Stimulated activated CD8-positive, alpha-beta memory T cell treated with anti-CD3 and anti-CD28 coated beads, Interleukin-15, amount 100 ng/mL, for 4 hours (primary cell): ENCODE data around the gene SUCLG2.
"Not testable (repeated sequence)": the region's sequence is repeated elsewhere in the genome, so short reads cannot be mapped to it uniquely, and the experiment has no call there.

ENCODE experiments used
- DNase-seq, 2 donors: peaks; one replicate each; pipeline ENCODE4 v3.0.0-alpha.2; 2020; ENCODE audit warnings: low read depth in 2 of 2

SUCLG2 gene

DNA sequence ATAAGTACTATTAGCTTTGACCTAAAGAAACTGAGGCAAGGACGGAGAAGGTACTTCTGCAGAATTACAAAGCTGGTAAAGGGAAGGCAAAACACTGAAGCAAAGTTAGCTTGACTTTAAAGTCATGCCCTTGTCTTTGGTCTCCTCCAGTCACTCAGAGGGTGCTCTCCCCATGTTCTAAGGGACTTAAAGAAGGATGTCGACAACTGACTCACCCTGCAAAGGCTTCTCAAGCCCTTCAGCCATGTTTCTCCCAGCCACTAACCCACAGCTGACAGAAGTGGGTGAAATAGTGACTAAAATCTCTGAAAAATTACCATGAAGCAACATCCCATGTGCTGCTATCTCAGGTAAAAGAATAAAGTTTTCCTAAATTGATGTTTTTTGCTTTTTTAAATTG is 46.4 kb downstream of the SUCLG2 start:
- no peak for DNase-seq

DNA sequence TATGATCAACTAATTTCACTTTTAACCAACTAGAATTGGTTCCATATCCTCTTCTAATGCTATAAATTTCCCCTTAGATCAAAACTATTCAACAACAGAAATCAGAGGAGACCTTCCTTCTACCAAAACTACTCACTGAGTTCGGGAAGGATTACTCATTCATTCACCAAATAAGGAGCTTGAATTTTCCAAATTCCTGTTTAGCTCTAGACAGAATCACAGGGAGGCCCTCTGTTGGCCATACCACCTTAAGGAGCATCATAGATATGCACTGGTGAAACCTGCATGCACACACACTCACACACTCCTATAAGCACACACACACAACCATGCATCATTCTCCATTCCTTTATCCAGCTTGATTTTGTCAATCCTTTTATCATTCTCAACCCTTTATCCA is 49.0 kb downstream of the SUCLG2 start:
- DNase-seq = no peak

DNA sequence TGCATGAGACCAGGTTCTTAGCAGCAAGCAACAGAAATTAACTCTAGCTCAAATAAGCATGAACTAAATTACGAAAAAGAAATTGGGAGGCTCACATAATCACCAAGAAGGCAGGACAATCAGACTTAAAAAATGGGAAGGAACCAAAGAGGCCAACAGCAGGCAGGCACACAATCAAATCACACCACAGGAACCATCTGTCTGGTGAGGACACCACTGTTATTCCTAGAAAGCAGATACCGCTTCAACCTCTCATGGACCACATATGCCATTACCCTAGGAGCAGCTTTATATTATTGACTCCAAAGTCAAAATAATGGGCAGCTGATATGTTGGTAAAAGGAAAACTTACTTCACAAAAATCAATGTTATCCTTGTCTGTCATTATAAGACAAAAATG is 51.6 kb downstream of the SUCLG2 start:
- no peak for DNase-seq

DNA sequence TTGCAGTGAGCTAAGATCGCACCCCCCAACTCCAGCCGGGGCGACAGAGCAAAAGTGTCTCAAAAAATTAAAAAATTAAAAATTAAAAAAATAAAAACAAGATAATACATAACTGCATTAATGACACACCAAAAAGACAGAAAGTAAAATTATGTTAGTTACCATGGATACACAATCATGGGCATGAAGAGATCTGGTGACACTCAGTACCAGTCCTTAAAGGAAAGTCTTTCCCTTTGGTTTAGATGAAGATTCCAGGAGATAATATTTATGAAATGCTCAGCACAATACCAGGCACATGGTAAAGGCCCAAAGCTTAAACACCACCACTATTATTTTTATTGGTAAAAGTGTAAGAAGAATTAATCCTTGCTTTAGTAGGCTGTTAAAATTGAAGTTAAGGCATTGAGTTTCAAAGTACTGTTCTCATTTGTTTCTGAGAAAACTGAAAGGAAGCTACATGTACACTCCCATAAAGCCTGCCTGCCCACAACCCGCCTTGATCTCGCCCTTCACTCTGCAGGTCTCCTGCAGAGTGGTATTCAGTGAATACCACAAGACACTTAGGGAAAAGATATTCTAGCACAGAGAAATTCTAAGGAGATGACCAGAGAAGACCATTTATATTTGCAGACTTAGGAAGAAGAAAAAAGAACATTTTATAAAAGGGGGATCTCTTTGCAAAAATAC is 52.3 kb downstream of the SUCLG2 start:
- no peak for DNase-seq

DNA sequence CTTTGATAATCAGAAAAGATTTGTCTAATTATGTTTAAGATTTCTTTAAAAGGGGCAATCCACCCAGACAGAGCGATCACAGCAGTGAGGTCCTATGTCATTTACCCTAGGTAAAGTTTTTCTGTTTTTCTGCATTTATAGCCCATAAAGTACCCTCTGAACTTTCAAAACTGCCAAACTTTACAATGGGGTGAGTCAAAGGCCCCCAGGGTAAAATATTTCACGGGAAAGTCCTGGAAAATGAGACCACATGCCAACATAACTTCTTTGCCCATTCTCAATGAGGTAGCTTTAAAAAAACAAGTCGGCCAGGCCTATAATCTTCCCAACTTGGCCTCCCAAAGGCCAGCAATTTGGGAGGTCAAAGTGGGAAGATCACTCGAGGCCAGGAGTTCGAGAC is 53.0 kb downstream of the SUCLG2 start:
- no peak for DNase-seq

DNA sequence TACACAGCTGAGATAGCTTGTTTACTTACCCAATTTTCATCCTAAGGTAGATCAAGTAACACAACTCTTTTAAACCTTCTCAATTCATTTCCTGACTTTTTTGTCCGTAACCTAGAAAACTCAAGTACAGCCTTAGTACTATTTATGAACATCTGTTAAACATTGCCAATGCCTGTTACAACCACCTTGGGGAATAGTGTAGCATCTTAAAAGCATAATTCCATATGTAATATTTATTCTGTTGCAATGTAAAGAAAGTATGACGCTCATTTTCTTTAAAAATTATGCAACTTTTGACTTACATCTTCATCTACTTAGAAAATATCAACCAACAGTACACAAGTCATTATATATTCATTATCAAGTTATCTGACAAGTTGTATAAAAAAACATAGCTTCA is 54.6 kb downstream of the SUCLG2 start:
- DNase-seq = no peak

DNA sequence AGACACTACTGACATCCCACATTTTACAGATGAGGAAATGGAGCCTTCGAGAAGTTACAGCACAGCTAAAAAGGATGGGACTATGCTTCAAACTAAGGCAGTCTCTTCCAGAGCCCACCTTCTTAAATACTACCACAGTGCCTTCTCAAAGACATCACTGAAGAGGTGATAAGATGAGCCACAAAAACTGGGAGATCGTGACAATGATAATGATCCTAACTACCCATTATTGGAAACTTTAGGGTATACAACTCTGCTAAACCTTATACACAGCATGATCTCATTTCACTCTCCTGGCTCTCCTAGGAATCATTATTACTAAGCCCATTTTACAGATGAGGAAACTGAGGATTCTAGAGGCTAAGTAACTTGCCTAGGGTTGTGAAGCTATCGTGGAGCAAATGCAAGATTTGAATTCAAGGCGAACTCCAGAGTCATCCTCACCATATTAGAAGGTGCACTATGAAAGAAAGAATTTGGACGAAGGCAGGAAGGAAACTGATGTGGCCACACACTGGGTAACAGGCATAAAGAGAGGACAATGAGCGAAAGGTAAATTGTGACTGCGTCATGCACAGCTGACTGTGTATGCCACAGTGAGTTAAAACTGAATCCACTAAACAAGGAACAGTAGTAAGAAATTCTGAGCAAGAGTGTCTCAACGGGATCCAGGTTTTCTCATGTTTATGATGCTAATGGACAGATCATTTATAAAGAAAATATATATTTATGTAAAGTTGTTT is 55.4 kb downstream of the SUCLG2 start:
- no peak for DNase-seq

GRCh38 chr3:67595424-67595823 is 59.0 kb downstream of the SUCLG2 start:
- no peak for DNase-seq

DNA sequence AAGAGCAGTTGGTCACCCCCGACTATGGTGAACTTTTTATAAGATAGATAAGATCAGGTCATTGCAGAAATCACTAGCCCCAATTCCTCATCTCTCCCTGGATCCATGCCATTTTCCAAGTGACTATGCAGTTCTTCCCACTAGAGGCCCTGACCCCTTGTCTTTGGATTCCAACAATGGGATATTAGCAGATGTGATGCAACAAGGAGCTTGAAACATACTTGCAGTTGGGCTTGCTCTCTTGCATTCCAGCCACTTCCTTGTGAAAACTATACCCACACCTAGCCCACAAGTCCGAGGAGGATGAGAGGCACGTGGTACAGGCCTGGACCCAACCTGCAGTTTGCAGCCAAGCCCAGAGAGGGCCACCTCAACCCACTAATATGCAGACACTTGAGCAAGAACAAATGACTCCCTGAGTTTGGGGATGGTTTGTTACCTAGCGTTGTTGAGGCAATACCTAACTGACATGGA is 60.6 kb downstream of the SUCLG2 start:
- no peak for DNase-seq

DNA sequence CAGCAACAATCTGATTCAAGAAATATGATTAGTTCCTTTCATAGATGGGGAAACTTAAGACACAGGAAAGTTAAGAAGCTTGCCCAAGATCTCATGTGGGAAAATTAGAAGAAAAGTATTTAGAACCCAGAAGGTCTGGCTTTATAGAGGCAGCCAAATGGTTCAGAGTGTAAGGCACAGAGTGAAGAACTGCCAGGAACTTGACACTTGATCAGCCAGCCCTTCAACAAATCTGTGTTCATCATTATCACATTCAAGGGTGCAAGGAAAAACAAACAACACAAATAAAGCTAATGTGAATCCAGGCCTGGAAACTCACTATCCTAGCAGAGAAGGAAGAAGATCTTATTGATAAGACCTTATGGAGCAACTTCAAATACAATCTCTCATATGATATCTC is 62.4 kb downstream of the SUCLG2 start:
- no peak for DNase-seq

GRCh38 chr3:67587811-67588210 is 66.6 kb downstream of the SUCLG2 start:
- no peak for DNase-seq

DNA sequence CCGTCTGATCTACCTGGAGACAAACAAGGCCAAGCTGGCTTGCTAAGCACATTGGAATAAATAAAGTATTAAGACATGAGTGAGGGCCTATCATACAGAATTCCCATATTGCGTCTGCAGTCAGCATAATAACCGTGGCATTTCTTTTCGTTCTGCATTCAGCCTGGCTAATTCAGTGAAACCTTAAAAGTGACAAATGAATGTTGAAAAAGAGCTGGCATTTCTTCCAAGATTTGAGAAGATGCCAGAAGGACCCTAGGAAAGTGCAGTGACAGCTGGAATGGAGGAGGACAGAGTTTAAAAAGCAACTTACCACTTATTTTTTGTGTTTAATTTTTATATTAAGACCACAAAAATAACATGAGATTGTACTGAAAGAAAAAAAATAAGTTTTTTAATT is 67.1 kb downstream of the SUCLG2 start:
- DNase-seq = no peak

GRCh38 chr3:67584608-67585007 is 69.8 kb downstream of the SUCLG2 start:
- DNase-seq = not testable (repeated sequence)

GRCh38 chr3:67580430-67581000 is 73.9 kb downstream of the SUCLG2 start:
- DNase-seq = no peak

GRCh38 chr3:67578416-67578815 is 76.0 kb downstream of the SUCLG2 start:
- no peak for DNase-seq

GRCh38 chr3:67576441-67576840 is 78.0 kb downstream of the SUCLG2 start:
- no peak for DNase-seq

- DNase-seq = no peak
Observed at GRCh38 chr3:67569324-67569723, 85.1 kb downstream of the SUCLG2 start.

GRCh38 chr3:67567893-67568292 is 86.5 kb downstream of the SUCLG2 start:
- no peak for DNase-seq

DNA sequence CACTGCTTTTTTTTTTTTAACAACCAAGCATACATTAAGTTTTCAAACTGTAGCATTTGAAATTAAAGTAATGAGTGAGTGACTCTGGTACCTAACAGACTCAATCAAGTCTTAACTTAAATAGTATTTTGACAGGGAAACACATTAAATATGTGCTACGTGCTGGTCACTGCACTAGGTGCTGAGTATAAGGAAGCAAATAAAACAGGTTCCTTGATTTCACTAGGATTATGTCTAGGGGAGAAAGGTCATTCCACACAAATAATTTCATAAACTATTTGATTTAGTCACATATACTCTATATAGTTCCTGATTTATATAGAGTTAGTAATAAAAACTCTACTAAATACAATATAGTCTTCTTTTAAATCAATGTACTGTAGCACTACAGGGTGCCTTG is 89.4 kb downstream of the SUCLG2 start:
- no peak for DNase-seq

- no peak for DNase-seq
Observed at GRCh38 chr3:67564008-67564407, 90.4 kb downstream of the SUCLG2 start.

- DNase-seq = no peak
Observed at GRCh38 chr3:67561667-67562394, 92.6 kb downstream of the SUCLG2 start.

DNA sequence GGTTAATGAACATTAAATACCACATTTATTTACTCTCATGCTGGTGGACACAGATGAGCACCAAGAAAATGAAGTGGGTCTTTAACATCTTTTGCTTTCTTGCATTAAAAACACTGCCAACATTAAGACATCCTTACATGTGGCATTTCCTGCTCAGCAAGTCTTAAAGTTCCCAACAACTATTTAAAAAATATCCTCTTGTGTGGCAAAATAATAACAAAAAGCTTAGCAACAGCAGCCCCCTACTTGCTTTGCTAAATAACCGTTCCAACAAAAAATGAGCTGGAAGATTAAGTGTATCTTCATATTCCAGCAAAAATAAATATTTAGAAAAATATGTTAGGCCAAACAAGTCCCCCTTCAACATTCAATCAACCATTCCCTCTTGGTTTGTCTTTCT is 93.1 kb downstream of the SUCLG2 start:
- no peak for DNase-seq
